SW 1271 (cell line): ENCODE data around the gene ZBTB39.
"Not testable (repeated sequence)": the region's sequence is repeated elsewhere in the genome, so short reads cannot be mapped to it uniquely, and the experiment has no call there.

Source experiments
- DNase-seq, 2 experiments: peaks; one replicate each; lab custom pipeline; 2025; lab: John Stamatoyannopoulos, UW

ZBTB39 gene

DNA sequence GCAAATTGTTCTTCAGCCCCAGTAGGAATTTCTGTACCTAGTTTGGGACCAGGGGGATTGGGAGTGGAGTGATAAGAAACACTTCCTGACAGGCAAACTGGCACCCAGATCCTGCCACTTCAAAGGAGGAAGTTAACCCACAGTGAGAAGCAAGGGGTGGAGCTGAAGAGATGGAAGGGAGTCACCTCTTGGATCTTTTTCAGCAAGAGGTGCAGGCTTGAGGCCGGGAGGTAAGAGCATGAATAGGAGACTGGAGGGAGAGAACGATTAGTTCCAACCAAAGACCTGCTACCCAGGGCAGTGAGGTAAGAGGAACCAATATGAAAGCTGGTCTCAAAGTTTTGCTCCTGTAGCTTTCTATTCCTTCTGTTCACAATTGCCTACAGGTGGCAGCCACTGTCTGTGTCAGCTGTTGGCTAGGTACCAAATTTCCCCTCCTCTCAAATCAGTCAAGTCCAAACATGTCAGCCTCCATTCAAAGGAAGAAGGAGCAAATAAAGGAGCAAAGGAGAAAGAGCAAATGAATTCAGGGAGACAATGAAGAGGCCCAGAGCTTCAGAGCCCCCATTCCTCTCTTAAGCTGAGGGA, 24.9 kb upstream of the ZBTB39 start:
- DNase-seq: no peak

DNA sequence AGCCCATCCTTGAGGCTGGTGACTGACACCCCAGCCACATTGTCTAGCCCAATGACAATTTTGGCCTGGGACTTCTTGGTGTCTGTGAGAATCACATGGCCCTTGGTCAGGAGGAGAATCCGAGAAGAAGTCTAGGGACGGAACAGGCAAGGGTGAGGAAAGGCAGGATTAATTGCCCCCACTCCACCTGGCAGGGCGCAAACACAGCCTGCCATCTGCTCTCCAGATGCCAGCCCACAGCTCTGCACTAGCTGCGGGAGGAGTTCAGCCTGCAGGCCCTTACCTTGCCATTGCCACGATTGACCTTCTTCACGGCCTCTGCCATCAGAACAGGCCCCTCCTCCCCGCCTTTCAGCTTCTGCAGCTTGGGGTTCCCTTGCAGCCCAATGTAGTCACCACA, 23.1 kb upstream of the ZBTB39 start:
- no peak for DNase-seq

DNA sequence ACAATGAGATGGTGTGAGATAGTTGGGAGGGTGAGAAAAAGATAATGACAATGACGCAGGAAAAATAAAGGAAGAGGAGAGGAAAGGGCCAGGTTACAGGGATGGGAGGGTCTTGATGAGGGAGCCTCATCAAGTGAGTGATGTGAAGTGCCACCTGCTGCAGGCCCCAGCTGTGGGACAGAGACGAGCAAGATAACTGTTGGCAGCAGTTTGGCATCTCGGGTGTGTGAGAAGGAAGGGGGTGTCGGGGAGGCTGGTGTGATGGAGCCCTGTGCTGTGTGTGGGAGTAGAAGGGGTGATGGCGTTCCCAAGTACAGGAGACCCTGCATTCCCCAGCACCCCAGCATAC, 21.4 kb upstream of the ZBTB39 start:
- no peak for DNase-seq

DNA sequence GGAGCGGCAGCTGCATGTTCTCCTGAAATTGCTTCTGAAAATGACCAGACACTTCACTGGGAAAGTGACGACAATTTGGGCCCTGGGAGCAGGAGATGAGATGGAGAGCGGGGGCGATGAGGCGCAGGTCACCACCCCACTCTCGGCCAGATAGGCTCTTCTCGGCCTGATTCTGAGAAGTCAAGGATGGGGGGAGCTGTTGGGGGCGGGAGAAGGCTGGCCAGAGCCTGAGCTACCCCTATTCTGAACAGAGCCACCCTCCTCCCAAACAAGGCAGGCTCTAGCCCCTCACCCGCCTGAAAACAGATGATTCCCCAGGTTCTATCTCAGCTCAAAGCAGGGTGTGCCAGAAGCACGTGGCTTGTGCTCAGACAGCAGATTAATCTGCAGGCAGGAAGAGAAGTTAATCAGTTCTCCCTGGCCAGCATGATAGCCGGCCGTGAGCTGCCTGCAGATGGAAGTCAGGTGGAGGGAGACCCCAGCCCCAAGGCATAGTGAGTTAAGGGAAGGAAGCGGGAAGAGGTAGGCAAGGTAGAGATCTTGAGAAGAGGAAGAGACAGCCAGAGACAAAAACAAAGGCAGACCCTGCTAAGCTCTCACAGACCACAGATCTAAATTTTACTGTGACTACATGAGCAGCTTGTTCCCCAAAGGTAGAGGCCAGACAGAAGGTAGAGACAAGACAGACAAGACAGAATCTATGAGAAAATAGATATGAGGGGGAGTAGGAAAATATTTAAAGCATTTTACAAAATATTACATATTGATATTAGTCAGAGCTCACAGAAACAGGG, 20.9 kb upstream of the ZBTB39 start:
- no peak for DNase-seq

DNA sequence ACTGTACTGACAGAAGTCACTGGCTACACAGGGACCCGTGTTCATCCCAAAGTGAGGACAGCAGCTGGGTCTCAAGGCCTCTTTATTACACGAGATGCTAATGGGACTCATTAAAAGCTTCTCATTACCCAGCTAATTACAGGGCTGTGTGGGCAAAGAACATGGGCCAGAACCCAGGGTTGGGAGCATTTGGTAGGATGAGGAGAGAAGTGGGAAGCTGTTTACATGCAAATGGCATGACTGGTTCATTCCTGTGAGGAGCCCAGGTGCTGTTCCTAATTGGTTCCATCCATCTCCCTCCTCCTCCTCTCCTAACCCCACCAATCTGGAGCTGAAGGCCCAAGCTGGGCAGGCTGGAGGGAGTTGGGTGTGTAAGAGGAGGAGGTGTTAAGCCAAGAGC, 18.9 kb upstream of the ZBTB39 start:
- no peak for DNase-seq

DNA sequence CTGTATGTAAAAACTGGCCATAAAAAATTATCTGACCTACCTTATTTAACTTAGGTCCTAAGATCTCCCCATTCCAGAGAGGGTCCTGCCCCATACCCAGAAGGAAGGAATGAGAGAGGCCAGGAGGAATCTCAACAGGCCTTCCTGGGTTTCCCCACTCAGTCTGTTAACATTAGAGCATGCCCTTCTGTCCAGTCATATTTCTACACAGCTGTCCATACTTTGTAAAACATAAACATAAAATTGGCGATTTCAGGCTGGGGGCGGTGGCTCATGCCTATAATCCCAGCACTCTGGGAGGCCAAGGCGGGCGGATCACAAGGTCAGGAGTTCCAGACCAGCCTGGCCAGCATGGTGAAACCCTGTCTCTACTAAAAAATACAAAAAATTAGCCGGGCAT, 16.0 kb upstream of the ZBTB39 start:
- not testable (repeated sequence) for DNase-seq

DNA sequence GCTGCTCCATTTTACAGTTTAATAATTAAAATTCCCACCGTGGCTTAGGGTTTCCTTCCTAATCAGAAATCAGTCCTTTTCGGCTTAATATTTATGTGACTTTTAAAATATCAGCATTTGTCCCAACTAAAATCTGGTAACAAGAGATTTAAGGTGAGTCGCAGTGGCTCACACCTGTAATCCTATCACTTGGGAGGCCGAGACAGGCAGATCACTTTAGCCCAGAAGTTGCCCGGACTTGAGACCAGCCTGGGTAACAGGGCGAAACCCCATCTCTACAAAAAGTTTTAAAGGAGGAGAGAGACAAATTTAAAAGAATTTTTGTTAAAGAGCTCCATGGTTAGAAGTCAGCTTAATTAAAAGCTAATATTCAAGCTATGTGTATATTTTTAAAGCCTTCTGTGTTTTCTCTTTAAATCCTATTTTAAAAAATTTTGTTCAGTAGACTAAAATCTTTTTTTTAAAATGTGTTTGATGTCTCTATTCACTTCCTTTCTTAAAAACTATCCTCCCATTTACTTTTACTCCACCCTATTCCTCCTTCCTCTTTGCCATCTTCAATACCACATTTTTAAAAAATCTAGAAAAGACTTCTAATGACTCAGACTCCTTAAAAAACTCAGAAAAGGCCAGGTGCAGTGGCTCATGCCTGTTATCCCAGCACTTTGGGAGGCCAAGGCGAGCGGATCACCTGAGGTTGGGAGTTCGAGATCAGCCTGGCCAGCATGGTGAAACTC, 13.8 kb upstream of the ZBTB39 start:
- no peak for DNase-seq

DNA sequence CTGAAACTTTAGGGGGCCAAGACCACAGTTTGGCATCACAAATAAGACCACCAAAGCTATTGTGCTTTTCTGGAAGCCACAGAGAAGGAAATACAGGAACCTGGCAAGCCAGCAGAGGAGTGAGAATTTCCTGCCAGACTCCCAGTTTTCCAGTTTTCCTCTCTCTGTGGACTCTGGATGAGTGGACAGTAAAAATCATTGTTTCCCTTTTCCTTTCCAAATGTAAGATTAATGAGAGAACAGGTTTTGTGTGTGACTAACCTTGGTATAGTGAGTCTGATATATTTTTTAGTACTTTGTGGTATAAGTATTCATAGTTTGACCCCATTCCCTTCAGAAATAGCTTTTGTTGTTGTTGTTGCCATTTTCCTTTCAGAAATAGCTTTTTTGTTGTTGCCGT, 12.6 kb upstream of the ZBTB39 start:
- no peak for DNase-seq

DNA sequence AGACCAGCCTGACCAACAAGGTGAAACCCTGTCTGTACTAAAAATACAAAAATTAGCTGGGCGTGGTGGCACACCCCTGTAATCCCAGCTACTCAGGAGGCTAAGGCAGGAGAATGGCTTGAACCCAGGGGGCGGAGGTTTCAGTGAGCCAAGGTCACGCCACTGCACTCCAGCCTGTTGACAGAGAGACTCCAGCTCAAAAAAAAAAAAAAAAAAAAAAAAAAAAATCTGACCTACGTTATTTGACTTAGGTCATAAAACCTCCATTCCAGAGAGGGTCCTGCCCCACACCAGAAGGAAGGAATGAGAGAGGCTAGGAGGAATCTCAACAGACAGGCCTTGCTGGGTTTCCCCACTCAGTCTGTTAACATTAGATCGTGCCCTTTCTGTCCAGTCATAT, 12.0 kb upstream of the ZBTB39 start:
- not testable (repeated sequence) for DNase-seq

DNA sequence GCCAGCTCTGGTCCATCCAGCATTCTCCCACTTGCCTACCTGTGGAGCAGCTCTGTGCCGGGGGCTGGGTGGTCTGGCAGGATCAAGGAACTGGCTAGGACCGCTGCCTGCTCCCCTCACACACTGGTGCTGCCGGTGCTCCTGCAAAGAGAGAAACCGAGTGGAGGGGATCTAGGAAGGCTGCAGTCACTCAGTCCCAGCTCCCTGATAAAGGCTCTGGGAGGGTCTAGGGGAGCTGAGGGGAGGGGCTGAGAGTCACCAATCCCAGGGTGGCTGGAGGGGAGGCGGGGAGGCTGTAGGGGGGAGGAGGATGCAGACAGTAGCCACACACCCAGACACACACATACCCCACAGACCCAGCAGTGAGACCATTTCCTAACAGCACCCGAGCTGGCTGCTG, 10.0 kb upstream of the ZBTB39 start, which contains the start of gene TAC3:
Gene TAC3 (minus strand): TSS at position 182 of the 400 bp plus-strand sequence. CDS start 732 bp downstream, outside the sequence.
- no peak for DNase-seq

DNA sequence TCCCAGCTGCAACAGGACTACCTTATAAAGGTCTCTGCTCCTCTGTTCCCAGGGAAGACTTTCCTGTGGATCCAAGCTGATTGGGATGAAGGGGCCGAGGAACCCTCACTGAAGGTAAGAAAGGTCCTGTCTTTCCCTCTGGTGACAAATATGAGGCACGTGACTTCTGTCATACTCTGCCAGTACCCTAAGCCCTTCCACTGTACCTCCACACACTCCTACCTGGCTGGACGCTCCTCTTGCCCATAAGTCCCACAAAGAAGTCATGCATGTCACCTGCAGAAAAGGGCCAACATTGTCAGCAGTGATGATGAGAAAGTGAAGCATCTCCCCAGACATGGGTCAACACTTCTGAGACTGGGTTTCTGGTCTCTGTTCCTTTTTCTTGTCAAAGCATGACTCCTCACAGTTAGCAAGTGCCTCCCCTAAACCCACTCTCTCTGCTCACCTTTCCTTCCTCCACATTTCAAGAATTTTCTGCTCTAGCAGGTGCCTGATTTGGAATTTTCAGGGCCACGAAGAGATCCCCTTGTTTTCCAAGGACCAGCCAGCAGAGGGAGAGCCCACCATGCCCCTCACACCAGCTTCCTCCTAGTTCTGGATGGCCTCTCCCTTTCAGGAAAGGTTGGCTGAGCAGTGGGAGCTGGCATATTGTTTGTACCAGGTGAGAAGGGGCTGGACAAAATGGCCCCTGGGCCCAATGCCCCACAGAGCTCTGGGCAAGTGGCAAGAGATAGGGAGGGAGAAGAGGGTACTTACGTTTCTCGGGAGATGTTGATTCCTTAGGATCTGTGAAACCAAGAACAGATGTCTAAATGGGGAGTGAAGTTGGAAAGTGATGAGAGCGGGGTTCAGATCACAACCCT, 6.5 kb upstream of the ZBTB39 start:
- no peak for DNase-seq

DNA sequence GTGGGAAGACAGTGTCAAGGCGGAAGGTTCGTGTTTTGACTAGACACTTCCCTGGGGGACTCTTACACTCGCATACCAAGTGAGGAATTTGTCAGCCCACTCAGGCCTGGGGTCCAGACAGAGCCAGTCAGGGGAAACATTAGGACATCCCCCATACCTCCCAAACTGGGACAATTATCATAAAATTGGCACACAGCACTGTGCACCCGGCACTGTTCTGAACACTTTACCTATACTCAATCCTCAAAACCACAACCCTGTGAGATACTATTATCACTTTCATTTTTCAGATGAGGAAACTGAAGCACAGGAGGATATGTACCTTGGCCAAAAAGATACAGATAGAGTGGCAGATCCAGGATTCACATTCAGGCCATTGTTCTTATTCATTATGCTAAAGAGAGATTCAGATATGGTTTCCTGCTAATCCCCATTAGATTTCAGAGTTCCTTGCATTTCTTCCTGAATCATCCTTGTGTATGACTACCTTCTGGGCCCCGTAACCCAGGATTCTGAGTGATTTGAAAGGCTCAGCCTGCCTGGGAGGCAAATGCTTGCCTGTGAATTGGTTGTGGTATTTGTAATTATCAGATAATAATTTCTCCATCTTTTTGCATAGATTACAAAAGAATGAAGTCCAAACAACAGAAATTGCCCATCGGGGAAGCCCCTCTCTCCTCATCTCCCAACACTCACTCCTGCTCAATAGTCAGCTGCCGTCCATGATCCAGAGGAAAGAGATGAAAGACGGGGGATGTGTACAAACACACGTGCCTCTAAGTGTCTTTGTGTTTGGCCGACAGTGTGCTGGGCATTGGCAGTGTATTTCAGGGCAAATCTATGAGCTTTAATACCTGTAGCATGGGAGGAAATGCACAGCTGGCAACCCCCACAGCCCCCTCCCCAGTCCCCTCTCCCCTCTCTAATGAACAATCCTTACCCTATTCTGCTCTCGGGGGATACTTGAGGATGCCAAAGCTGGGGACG, 5.4 kb upstream of the ZBTB39 start:
- DNase-seq: no peak

DNA sequence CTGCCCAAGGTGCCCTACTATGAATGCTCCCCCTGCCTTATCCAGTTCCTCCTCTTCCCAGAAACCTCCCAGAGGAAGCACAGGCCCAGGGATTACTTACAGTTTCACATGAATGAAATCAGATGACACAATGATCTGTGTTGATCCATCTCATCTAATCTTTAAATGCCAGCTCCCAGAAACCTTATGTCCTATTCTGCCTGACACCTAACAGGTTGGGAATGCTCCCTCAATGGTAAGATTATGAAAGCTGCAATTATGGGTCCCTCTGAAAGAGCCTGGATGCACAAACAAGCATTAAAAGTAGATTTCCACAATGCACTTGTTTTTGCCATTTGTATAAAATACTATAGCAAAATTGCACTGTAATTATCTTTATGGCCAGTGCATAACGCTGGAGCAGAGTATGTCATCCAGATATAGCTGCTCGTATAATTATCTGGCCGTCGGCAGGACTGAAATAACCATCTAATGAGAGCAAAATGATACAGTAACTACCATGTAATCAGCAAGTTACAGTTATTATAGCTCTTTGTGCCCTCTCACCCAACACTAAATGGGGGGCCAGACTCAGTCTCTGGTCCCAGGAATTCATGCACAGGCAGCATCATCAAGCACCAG, 4.4 kb upstream of the ZBTB39 start:
- no peak for DNase-seq

DNA sequence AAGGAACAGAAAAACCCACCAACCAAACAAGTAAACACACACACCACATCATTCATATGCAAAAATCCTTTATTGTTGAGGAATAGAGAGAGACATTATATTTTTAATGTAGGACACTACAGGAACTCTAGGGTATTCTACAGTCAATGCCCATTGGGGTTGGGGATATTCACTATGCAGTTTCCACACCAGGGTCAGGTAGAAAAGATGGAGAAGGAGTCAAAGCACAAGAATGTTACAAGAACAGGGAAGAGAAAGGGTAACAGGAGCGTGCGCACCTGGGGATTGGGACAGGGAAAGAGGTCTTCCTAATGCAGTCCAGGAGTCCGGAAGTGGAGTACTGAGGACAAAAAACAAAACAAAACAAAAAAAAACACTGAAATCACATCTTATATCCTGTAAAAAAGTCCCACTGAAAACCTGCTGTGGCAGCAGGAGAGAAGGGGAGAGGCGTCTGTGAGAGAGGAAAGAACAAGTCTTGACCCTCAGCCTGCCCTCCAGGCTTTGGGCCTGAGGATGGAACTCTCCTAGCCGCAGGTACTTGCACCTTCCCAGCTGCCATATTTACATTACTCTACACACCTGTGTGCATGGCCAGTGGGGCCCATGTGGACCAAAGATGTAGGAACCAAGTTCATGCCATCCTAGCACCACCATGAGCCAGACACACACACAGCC, 3.7 kb upstream of the ZBTB39 start:
- DNase-seq: no peak

DNA sequence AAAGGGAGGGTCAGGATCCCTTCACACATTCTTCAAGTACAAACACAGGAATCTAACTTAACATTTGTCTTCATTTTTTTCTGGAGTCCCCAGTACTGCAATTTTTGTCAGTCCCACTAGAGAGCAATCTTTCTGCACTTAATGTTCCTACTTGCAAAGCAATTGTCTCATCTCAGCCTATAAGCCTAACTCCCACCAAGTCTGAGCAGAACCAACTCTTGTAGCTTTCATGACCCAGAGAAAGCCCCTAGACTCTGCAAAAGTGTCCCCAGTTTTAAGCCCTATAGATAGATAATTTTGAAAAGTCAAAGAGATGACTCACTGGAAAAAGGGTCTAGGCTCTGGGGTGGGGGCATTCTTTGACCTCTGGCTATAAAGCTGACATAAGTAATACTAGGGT, 1.8 kb upstream of the ZBTB39 start:
- peak in 1 of 2 experiments; percentile 68 for DNase-seq

DNA sequence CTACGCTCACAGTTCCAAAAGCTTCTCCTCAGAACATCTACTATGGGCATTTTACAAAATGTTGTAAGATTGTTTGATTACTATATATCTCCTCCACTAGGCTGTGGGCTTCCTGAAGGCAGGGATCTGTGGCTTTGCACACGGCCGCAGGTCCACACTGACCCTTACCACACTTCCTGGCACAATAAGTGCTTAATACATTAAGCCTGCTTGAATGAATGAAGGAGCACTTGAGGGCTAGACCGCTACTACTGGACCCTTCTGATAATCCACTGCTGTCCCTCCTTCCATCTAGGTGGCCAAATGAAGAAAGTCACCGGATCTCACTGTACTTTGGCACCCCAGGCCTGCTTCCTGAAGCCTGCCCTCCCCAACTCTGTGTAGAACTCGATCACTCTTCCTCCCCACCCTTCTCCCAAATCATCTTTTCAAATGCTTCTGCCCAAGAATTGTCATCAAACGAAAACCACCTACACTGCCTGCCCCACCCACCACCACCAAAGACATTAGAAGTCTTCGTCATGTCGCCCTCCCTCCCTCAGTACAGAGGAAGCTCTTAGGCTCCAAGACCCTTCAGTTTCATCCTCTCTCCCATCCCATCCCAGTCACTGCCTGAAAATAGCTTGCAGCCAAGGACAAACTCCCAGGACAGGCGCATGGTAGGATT, 596 bp upstream of the ZBTB39 start:
- DNase-seq: peak in 1 of 2 experiments; percentile 42

DNA sequence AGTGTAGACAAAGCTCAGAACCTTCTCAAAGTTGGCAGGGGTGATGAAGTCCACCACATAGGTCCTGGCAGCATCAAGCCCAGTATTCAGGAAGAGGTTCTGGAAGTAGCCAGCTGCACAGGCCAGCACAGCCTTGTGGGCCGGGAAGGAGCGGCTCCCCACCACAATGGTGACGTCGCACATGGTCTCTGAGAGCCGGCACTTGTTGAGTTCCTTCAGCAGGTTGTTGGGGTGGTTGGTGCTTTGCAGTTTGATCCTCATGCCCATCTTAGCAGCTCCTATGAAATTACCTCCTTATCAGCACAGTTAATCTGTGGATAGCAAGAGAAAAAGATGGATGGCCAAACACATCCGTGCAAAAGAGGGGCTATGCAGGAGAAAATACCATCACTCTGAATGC, 1.7 kb downstream of the ZBTB39 start:
- DNase-seq: no peak

DNA sequence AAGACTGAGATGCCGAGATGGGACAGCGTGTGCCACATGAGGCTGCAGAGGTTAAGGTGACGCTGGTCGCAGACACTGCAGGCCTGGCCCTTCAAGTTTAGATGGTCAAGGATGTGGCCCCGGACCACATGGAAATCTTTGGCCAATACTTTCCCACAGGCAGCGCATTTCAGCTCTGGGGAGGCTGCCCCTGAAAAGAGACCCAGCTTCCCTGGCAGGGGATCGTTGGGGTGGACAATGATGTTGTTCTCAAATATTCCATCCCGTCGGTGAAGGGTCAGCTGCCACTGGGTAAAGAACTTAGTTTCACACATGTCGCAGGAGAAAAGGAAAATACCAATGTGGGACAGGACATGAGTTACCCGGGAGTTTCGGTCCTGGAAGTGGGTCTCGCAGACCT, 3.0 kb downstream of the ZBTB39 start:
- DNase-seq: no peak

DNA sequence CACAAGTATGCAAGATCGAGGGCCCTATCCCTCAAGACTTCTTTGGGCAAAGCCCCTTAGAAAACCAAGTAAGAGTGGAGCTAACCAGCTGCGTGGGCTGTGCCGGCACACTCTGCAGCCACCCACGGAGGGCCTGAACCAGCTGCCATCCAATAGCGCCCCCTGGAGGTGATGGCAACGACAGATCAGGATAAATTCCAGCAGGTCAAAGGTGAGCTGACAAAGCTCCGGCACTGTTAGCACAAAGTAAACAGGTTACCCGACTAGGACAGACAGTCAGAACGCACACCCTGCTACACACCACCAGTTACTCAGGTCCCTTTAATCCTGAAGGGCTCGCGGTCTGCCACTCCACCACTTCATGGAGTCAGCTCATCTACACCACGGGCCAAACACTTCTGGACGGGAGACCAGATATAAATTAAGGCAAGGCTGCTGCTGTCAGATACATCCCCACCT, 4.9 kb downstream of the ZBTB39 start:
- peak in 1 of 2 experiments; percentile 43 for DNase-seq
